H9 (cell line): ENCODE data around the gene KIAA1671. TPM values are rescaled to one million over a fixed set of nuclear protein-coding genes. Genes with fewer than 3 reads are reported as not detected.
A peak's percentile ranks its signal among the peaks of the same experiment; 100 is the strongest.

Experiments
- DNase-seq: peaks from one replicate; pipeline ENCODE4 v3.0.0-alpha.2; 2017
- H2AFZ ChIP-seq: one replicate; pipeline ENCODE4 v1.6.1; 2013; ENCODE audit warnings: mild to moderate bottlenecking, low read length, control low read depth, moderate library complexity
- H2AK5ac ChIP-seq: 2 replicates; pipeline ENCODE4 v1.6.1; 2013; ENCODE audit warnings: low read length, control low read depth, mixed read lengths; ENCODE audit not compliant: insufficient read length
- H2BK120ac ChIP-seq: one replicate; pipeline ENCODE4 v1.6.1; 2013; ENCODE audit warnings: low read depth, mild to moderate bottlenecking, low read length, control low read depth, inconsistent platforms; ENCODE audit not compliant: poor library complexity, severe bottlenecking
- H2BK12ac ChIP-seq: 2 replicates; pipeline ENCODE4 v1.6.1; 2013; ENCODE audit warnings: low read length, control low read depth, mixed read lengths, low read depth; ENCODE audit not compliant: insufficient read length
- H2BK15ac ChIP-seq: 2 replicates; pipeline ENCODE4 v1.6.1; 2013; ENCODE audit warnings: low read depth, low read length, control low read depth
- H2BK20ac ChIP-seq: one replicate; pipeline ENCODE4 v1.6.1; 2013; ENCODE audit warnings: low read depth, mild to moderate bottlenecking, low read length, control low read depth, inconsistent platforms; ENCODE audit not compliant: poor library complexity, severe bottlenecking
- H2BK5ac ChIP-seq: 2 replicates; pipeline ENCODE4 v1.6.1; 2013; ENCODE audit warnings: low read length, control low read depth, mixed read lengths; ENCODE audit not compliant: insufficient read length
- H3K14ac ChIP-seq: 2 replicates; pipeline ENCODE4 v1.6.1; 2013; ENCODE audit warnings: low read length, control low read depth; ENCODE audit not compliant: insufficient read depth
- H3K18ac ChIP-seq: 2 replicates; pipeline ENCODE4 v1.6.1; 2013; ENCODE audit warnings: low read depth, mild to moderate bottlenecking, mixed read lengths, low read length, control low read depth; ENCODE audit not compliant: insufficient read length
- H3K23ac ChIP-seq: 2 replicates; pipeline ENCODE4 v1.6.1; 2013; ENCODE audit warnings: low read length, control low read depth, mixed read lengths, low read depth; ENCODE audit not compliant: insufficient read length
- H3K23me2 ChIP-seq: 2 replicates; pipeline ENCODE4 v1.6.1; 2013; ENCODE audit warnings: low read depth, mild to moderate bottlenecking, mixed read lengths, low read length, control low read depth; ENCODE audit not compliant: insufficient read length, poor library complexity, severe bottlenecking
- H3K27ac ChIP-seq: 2 replicates; pipeline ENCODE4 v1.5.1; 2013; ENCODE audit warnings: low read length, control low read depth, mixed read lengths, low read depth; ENCODE audit not compliant: insufficient read length
- H3K27me3 ChIP-seq: 2 replicates; pipeline ENCODE4 v1.6.1; 2013; ENCODE audit warnings: low read length, control low read depth, inconsistent platforms; ENCODE audit not compliant: insufficient read depth
- H3K4ac ChIP-seq: 2 replicates; pipeline ENCODE4 v1.6.1; 2013; ENCODE audit warnings: low read depth, mild to moderate bottlenecking, control low read depth, inconsistent platforms, low read length, moderate library complexity
- H3K4me1 ChIP-seq: 2 replicates; pipeline ENCODE4 v1.6.1; 2013; ENCODE audit warnings: low read length, control low read depth, inconsistent platforms; ENCODE audit not compliant: insufficient read depth
- H3K4me2 ChIP-seq: 2 replicates; pipeline ENCODE4 v1.6.1; 2013; ENCODE audit warnings: low read length, control low read depth, mixed read lengths; ENCODE audit not compliant: insufficient read length, insufficient read depth
- H3K56ac ChIP-seq: 2 replicates; pipeline ENCODE4 v1.6.1; 2013; ENCODE audit warnings: low read depth, mild to moderate bottlenecking, mixed read lengths, low read length, control low read depth; ENCODE audit not compliant: insufficient read length
- H3K79me1 ChIP-seq: 2 replicates; pipeline ENCODE4 v1.6.1; 2013; ENCODE audit warnings: low read depth, mild to moderate bottlenecking, moderate library complexity, low read length, control low read depth, inconsistent platforms; ENCODE audit not compliant: insufficient read depth, poor library complexity, severe bottlenecking
- H3K79me2 ChIP-seq: 2 replicates; pipeline ENCODE4 v1.6.1; 2013; ENCODE audit warnings: low read length, control low read depth, inconsistent platforms; ENCODE audit not compliant: insufficient read depth
- H3K9ac ChIP-seq: 2 replicates; pipeline ENCODE4 v1.6.1; 2013; ENCODE audit warnings: low read length, control low read depth, mixed read lengths; ENCODE audit not compliant: insufficient read length; ENCODE audit errors: extremely low read depth
- H3K9me3 ChIP-seq: one replicate; pipeline ENCODE4 v1.6.1; 2013; ENCODE audit warnings: low read depth, low read length, inconsistent platforms; ENCODE audit not compliant: control insufficient read depth
- H3T11ph ChIP-seq: one replicate; pipeline ENCODE4 v1.6.1; 2013; ENCODE audit warnings: mild to moderate bottlenecking, low read length, control low read depth, inconsistent platforms
- H4K20me1 ChIP-seq: one replicate; pipeline ENCODE4 v1.6.1; 2013; ENCODE audit not compliant: control insufficient read depth, insufficient read length, insufficient read depth
- H4K5ac ChIP-seq: 2 replicates; pipeline ENCODE4 v1.6.1; 2013; ENCODE audit warnings: low read depth, mild to moderate bottlenecking, mixed read lengths, low read length, control low read depth; ENCODE audit not compliant: insufficient read length
- H4K8ac ChIP-seq: replicated peaks from 2 replicates; pipeline ENCODE4 v1.6.1; 2013; ENCODE audit warnings: low read length, control low read depth, mixed read lengths, low read depth; ENCODE audit not compliant: insufficient read length
- H4K91ac ChIP-seq: 2 replicates; pipeline ENCODE4 v1.6.1; 2013; ENCODE audit warnings: low read depth, mild to moderate bottlenecking, moderate library complexity, mixed read lengths, low read length, control low read depth; ENCODE audit not compliant: insufficient read length
- H3K27ac Mint-ChIP-seq, 3 experiments: 2 replicates in 2 of 3; 3 replicates in 1 of 3; pipeline ENCODE4 v1.8.0; 2020 to 2021; ENCODE audit warnings: mixed read lengths in 3 of 3, mild to moderate bottlenecking in 1 of 3, moderate library complexity in 1 of 3
- H3K27me3 Mint-ChIP-seq: 2 replicates; pipeline ENCODE4 v1.8.0; 2021; ENCODE audit warnings: low read depth, mild to moderate bottlenecking, moderate library complexity, mixed read lengths
- H3K36me3 Mint-ChIP-seq, 3 experiments: 2 replicates in 2 of 3; 3 replicates in 1 of 3; pipeline ENCODE4 v1.8.0; 2020 to 2021; ENCODE audit warnings: low read depth in 3 of 3, mixed read lengths in 3 of 3; ENCODE audit not compliant: insufficient read depth in 1 of 3
- H3K4me1 Mint-ChIP-seq, 2 experiments: 2 replicates each; pipeline ENCODE4 v1.8.0; 2020; ENCODE audit warnings: mixed read lengths in 2 of 2
- H3K4me3 Mint-ChIP-seq, 2 experiments: 2 replicates in 1 of 2; 3 replicates in 1 of 2; pipeline ENCODE4 v1.8.0; 2020 to 2021; ENCODE audit warnings: mild to moderate bottlenecking in 2 of 2, mixed read lengths in 2 of 2, moderate library complexity in 1 of 2
- H3K9me3 Mint-ChIP-seq, 2 experiments: 2 replicates in 1 of 2; 3 replicates in 1 of 2; pipeline ENCODE4 v1.8.0; 2020; ENCODE audit warnings: mild to moderate bottlenecking in 2 of 2, mixed read lengths in 2 of 2, moderate library complexity in 1 of 2
- WGBS: extraction: QIAGEN DNeasy Blood & Tissue Kit; methylation state at CpG from one replicate; pipeline ENCODE4 v1.1.7; 2013; ENCODE audit warnings: missing lambda C conversion rate, low lambda C conversion rate, mixed read lengths; ENCODE audit not compliant: insufficient read length; ENCODE audit errors: extremely low coverage; 5-methylcytosine and 5-hydroxymethylcytosine counted together
- total RNA-seq: library from RNA; stranded (reverse); gene quantifications from 2 replicates; pipeline ENCODE4 v1.2.1, GENCODE V29; 2021
- TF ChIP-seq, protein P1 (sequence below): fragments of 200-600 bp; sonication (generic); conservative IDR thresholded peaks from 3 replicates; pipeline ENCODE4 v1.8.0; 2021; ENCODE audit warnings: antibody characterized with exemption, mild to moderate bottlenecking

Gene KIAA1671
- total RNA-seq, 1 experiment from 2014 or later = 22.6 TPM

DNA sequence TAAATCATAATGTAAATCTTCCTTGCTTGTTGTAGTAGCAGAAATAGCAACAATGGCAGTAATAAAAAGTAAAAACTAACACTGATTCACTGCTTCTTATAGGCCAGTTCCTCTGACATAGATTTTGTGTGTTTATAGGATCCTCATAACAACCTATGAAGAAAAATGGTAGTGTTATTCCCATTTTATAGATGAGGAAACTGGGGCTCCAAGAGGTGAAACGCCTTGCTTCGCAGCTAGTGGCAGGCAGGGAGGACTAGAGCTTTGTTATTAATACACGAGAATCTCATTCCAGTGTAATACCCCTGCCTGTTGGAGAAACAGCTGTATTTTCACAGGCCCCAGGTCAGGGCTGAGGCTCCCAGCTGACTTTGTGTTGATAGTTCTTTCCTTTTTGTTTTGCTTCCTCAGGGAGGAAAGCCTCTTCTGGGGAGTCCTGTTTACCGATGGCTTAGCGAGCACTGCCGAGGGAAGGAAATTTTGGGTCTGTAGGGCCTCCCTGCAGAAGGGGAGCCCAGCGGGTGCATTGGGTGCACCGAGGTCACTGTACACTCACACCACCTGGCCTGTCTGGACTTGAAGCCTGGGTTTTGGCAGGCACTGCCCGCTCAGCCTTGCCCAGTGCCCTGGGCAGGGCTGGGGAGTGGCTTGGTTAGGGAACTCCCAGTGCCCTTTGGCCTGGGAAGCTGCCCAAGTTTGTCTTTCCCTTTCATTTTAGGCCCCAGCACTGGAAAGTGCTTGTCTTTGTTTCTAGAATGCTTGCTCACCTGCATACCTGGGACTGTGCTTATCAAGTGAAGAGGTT lies 13.5 kb downstream of the KIAA1671 start:
- H3K79me2 ChIP-seq = no peaks in the 10 kb centered on the region
- no peak overlapping the region for H2AFZ ChIP-seq

More for the DNA sequence above, 13.5 kb downstream of the KIAA1671 start:
- H4K8ac ChIP-seq = no peak overlapping the region
- no peaks in the 10 kb centered on the region for H3K23me2 ChIP-seq
- H2BK20ac ChIP-seq = no peak overlapping the region
- peak overlapping the region; percentile 96 for H2BK12ac ChIP-seq
- peaks cover 12% of the 10 kb centered on the region for H3K4me1 ChIP-seq
- H4K5ac ChIP-seq = no peak overlapping the region
- no peak overlapping the region for H3K9ac ChIP-seq
- H4K91ac ChIP-seq = peak overlapping the region; percentile 2
- Mint-ChIP-seq H3K27me3 (no peaks in the 10 kb centered on the region), H3K4me1 (peaks cover 39 to 50% of the 10 kb centered on the region in 2 experiments), H3K9me3 (no peaks in the 10 kb centered on the region), H3K36me3 (peaks cover 0 to 7% (median 3%) of the 10 kb centered on the region in 3 experiments; a peak in 4 of 7 replicates), H3K27ac (peak overlapping the region; percentile 44 to 93 (median 78)), H3K4me3 (no peak overlapping the region)
- H3K79me1 ChIP-seq = no peaks in the 10 kb centered on the region
- TF ChIP-seq, protein P1, sequence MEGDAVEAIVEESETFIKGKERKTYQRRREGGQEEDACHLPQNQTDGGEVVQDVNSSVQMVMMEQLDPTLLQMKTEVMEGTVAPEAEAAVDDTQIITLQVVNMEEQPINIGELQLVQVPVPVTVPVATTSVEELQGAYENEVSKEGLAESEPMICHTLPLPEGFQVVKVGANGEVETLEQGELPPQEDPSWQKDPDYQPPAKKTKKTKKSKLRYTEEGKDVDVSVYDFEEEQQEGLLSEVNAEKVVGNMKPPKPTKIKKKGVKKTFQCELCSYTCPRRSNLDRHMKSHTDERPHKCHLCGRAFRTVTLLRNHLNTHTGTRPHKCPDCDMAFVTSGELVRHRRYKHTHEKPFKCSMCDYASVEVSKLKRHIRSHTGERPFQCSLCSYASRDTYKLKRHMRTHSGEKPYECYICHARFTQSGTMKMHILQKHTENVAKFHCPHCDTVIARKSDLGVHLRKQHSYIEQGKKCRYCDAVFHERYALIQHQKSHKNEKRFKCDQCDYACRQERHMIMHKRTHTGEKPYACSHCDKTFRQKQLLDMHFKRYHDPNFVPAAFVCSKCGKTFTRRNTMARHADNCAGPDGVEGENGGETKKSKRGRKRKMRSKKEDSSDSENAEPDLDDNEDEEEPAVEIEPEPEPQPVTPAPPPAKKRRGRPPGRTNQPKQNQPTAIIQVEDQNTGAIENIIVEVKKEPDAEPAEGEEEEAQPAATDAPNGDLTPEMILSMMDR = no peak
- H3K27ac ChIP-seq = no peak overlapping the region
- H2BK5ac ChIP-seq = no peak overlapping the region
- H3T11ph ChIP-seq = no peak overlapping the region
- H3K4me2 ChIP-seq = no peak overlapping the region
- no peak overlapping the region for H2BK15ac ChIP-seq
- H3K18ac ChIP-seq = peak overlapping the region; percentile 25
- no peak overlapping the region for H3K56ac ChIP-seq
- H3K4ac ChIP-seq = no peak overlapping the region; the same call in 1 of the 2 replicates
- H3K9me3 ChIP-seq = no peaks in the 10 kb centered on the region
- no peaks in the 10 kb centered on the region for H4K20me1 ChIP-seq
- H3K14ac ChIP-seq = no peak overlapping the region
- H3K27me3 ChIP-seq = no peaks in the 10 kb centered on the region
- DNase-seq = no peak
- H2AK5ac ChIP-seq = no peak overlapping the region
- no peak overlapping the region for H3K23ac ChIP-seq
- WGBS = no CpG with 5 or more reads among the region's 9 CpGs
- H2BK120ac ChIP-seq = no peak overlapping the region
